K562 (cell line): ENCODE data around the gene ACER2. TPM values are rescaled to one million over a fixed set of nuclear protein-coding genes. Genes with fewer than 3 reads are reported as not detected.
A peak's percentile ranks its signal among the peaks of the same experiment; 100 is the strongest.

Experiments
- CCAR2 ChIP-seq: fragments of 200-400 bp; formaldehyde crosslinking; IDR thresholded peaks from 2 replicates; pipeline ENCODE4 v1.6.1; 2017; ENCODE audit warnings: mild to moderate bottlenecking, low read depth, low read length
- FOS ChIP-seq: IDR thresholded peaks from 3 replicates; pipeline ENCODE4 v1.6.1; 2011; ENCODE audit not compliant: insufficient read length; ENCODE audit errors: extremely low read depth
- FOSL1 ChIP-seq: fragments of 200-800 bp; sonication (Bioruptor generic); conservative IDR thresholded peaks from 2 replicates; pipeline ENCODE4 v1.6.1; 2016; ENCODE audit warnings: missing genetic modification characterization, missing compliant biosample characterization
- FOXJ3 ChIP-seq: sonication (generic); formaldehyde crosslinking; IDR thresholded peaks from 2 replicates; pipeline ENCODE4 v1.4.0; 2020; ENCODE audit warnings: mild to moderate bottlenecking, missing genetic modification reagents
- FOXK2 ChIP-seq, 2 experiments: fragments of 450-650 bp; IDR thresholded peaks in 1 of 2; conservative IDR thresholded peaks in 1 of 2; 2 replicates each; pipeline ENCODE4 v1.6.1; 2016; ENCODE audit warnings: low read depth in 2 of 2, mild to moderate bottlenecking in 1 of 2
- HLTF ChIP-seq: fragments of 450-650 bp; IDR thresholded peaks from 2 replicates; pipeline ENCODE4 v1.6.1; 2016
- ID3 ChIP-seq, 2 experiments: fragments of 250-450 bp in 1 of 2; fragments of 450-650 bp in 1 of 2; sonication (Bioruptor Pico) in 1 of 2; IDR thresholded peaks; 2 replicates each; pipeline versions ENCODE4 v1.6.1 to v1.8.0; 2016 to 2021; ENCODE audit warnings: mild to moderate bottlenecking in 2 of 2, moderate library complexity in 2 of 2, missing compliant biosample characterization in 1 of 2, missing genetic modification characterization in 1 of 2
- MBD1 ChIP-seq: fragments of 250-450 bp; sonication (Bioruptor Pico); IDR thresholded peaks from 2 replicates; pipeline ENCODE4 v1.8.0; 2022; ENCODE audit warnings: inconsistent platforms
- NFYB ChIP-seq: IDR thresholded peaks from 2 replicates; pipeline ENCODE4 v1.6.1; 2011; ENCODE audit warnings: mild to moderate bottlenecking, moderate library complexity; ENCODE audit not compliant: insufficient read length; ENCODE audit errors: extremely low read depth
- RFX1 ChIP-seq: fragments of 450-650 bp; IDR thresholded peaks from 2 replicates; pipeline ENCODE4 v1.6.1; 2016; ENCODE audit warnings: mild to moderate bottlenecking, moderate library complexity
- STAT5B ChIP-seq: fragments of 250-450 bp; sonication (Bioruptor Pico); IDR thresholded peaks from 2 replicates; pipeline ENCODE4 v1.8.0; 2021; ENCODE audit warnings: mild to moderate bottlenecking, inconsistent platforms
- ZFPM2 ChIP-seq: fragments of 250-450 bp; sonication (Bioruptor Pico); IDR thresholded peaks from 2 replicates; pipeline ENCODE4 v1.5.1; 2022; ENCODE audit warnings: mild to moderate bottlenecking
- ZNF518B ChIP-seq: fragments of 250-450 bp; sonication (Bioruptor Pico); IDR thresholded peaks from 2 replicates; pipeline ENCODE4 v1.5.0; 2021; ENCODE audit warnings: mild to moderate bottlenecking, moderate library complexity
- ZNF717 ChIP-seq: fragments of 250-450 bp; sonication (Bioruptor Pico); IDR thresholded peaks from 2 replicates; pipeline ENCODE4 v1.5.0; 2021
- polyA plus RNA-seq, 8 experiments: library from polyadenylated mRNA; depleted of rRNA in 4 of 8; stranded (reverse) in 5 of 8; unstranded in 3 of 8; fragments of >200 nt; fragmentation: Nextera tagmentation in 2 of 8; fragmentation: Illumina TruSeq in 1 of 8; extraction: Ambion mirVana in 2 of 8; extraction: Trizol in 1 of 8; gene quantifications; 2 replicates each; pipeline versions ENCODE4 v1.2.1 to v1.2.3, GENCODE V29; 2011 to 2014; ENCODE audit warnings: inconsistent platforms in 1 of 8, missing spikeins in 1 of 8
- total RNA-seq, 7 experiments: library from RNA; depleted of rRNA in 6 of 7; stranded (reverse); fragments of >200 nt in 6 of 7; fragmentation: Illumina TruSeq in 2 of 7; extraction: Trizol in 2 of 7; gene quantifications; 2 replicates each; pipeline versions ENCODE4 v1.2.1 to v1.2.3, GENCODE V29; 2011 to 2021; ENCODE audit warnings: low replicate concordance in 1 of 7

The ACER2 gene
- total and polyA plus RNA-seq, 9 of the 15 experiments (the other 6 are each of a cell fraction or from before 2014, with no cell fraction given) = 0.17 to 4.6 (median 3.0) TPM

- TF ChIP-seq FOXK2 (conservative IDR thresholded peaks at IDR 0.05 in 1 of 2, IDR thresholded peaks at IDR 0.05 in 1 of 2; ENCODE audit: low read depth in 2 of 2) (0 out of 4 replicates have a peak, but pooled peaks of 1 of the 2 experiments have one; percentile 15), HLTF (no peak), FOS (no peak), FOXJ3 (CRISPR knock-in tag) (0 out of 2 replicates have a peak, but pooled peaks have one; percentile 22), ID3 (CRISPR knock-in tag; IDR thresholded peaks at IDR 0.05) (no peak), ID3 (tag; IDR thresholded peaks at IDR 0.05) (peak; percentile 73), CCAR2 (no peak), ZNF717 (CRISPR knock-in tag) (no peak), MBD1 (CRISPR knock-in tag) (no peak), ZFPM2 (CRISPR knock-in tag) (no peak), NFYB (no peak), RFX1 (peak; percentile 56), STAT5B (CRISPR knock-in tag) (no peak), FOSL1 (tag) (no peak), ZNF518B (CRISPR knock-in tag) (no peak)
Observed at GRCh38 chr9:19397845-19398244, 11.0 kb upstream of the ACER2 start (continued).
